ENCODE results near the gene ONECUT3. TPM values are rescaled to one million over a fixed set of nuclear protein-coding genes. Genes with fewer than 3 reads are reported as not detected.

ONECUT3 gene
- total RNA-seq, 1 donor, result not detected

- Histone ChIP-seq H3K4me3 (ENCODE audit: insufficient read depth, low read length) (no peak overlapping the region), H4K20me1 (ENCODE audit: insufficient read depth, low read length) (no peaks in the 10 kb centered on the region), H3K27ac (ENCODE audit: low read depth, low read length) (no peak overlapping the region), H3K9me3 (ENCODE audit: low read depth, low read length) (no peaks in the 10 kb centered on the region), H3K4me1 (ENCODE audit: insufficient read depth, low read length) (no peaks in the 10 kb centered on the region), H3K79me2 (ENCODE audit: insufficient read depth, low read length) (no peaks in the 10 kb centered on the region), H3K36me3 (ENCODE audit: insufficient read depth, low read length) (no peaks in the 10 kb centered on the region), H2AFZ (ENCODE audit: low read length) (no peak overlapping the region), H3K27me3 (ENCODE audit: insufficient read depth, low read length) (peaks cover 82% of the 10 kb centered on the region), H3K4me2 (ENCODE audit: insufficient read depth, low read length) (no peak overlapping the region)
- no peak for TF ChIP-seq CTCF (IDR thresholded peaks at IDR 0.05; ENCODE audit: extremely low read depth, low read depth, low read length)
- DNase-seq (ENCODE audit: insufficient read length, low spot score, missing footprints), result no peak
Measured at GRCh38 chr19:1764729-1765128, 11.4 kb downstream of the ONECUT3 start.

- Histone ChIP-seq H3K9me3 (ENCODE audit: low read depth, low read length) (no peaks in the 10 kb centered on the region), H3K79me2 (ENCODE audit: insufficient read depth, low read length) (no peaks in the 10 kb centered on the region), H3K4me2 (ENCODE audit: insufficient read depth, low read length) (no peak overlapping the region), H2AFZ (ENCODE audit: low read length) (no peak overlapping the region), H4K20me1 (ENCODE audit: insufficient read depth, low read length) (no peaks in the 10 kb centered on the region), H3K4me3 (ENCODE audit: insufficient read depth, low read length) (no peak overlapping the region), H3K27ac (ENCODE audit: low read depth, low read length) (no peak overlapping the region), H3K27me3 (ENCODE audit: insufficient read depth, low read length) (peaks cover 79% of the 10 kb centered on the region), H3K4me1 (ENCODE audit: insufficient read depth, low read length) (no peaks in the 10 kb centered on the region), H3K36me3 (ENCODE audit: insufficient read depth, low read length) (no peaks in the 10 kb centered on the region)
- TF ChIP-seq CTCF (IDR thresholded peaks at IDR 0.05; ENCODE audit: extremely low read depth, low read depth, low read length), result no peak
- no peak for DNase-seq (ENCODE audit: insufficient read length, low spot score, missing footprints)
Measured at GRCh38 chr19:1765232-1765903, 12.1 kb downstream of the ONECUT3 start.

- no peak overlapping the region for H3K4me2 ChIP-seq (ENCODE audit: insufficient read depth, low read length)
- no peak overlapping the region for H3K27ac ChIP-seq (ENCODE audit: low read depth, low read length)
- no peak overlapping the region for H2AFZ ChIP-seq (ENCODE audit: low read length)
- no peaks in the 10 kb centered on the region for H3K36me3 ChIP-seq (ENCODE audit: insufficient read depth, low read length)
- no peaks in the 10 kb centered on the region for H3K9me3 ChIP-seq (ENCODE audit: low read depth, low read length)
- H3K79me2 ChIP-seq (ENCODE audit: insufficient read depth, low read length), result no peaks in the 10 kb centered on the region
- no peak for DNase-seq (ENCODE audit: insufficient read length, low spot score, missing footprints)
- H3K27me3 ChIP-seq (ENCODE audit: insufficient read depth, low read length), result peaks cover 74% of the 10 kb centered on the region
- no peak for TF ChIP-seq CTCF (IDR thresholded peaks at IDR 0.05; ENCODE audit: extremely low read depth, low read depth, low read length)
- H4K20me1 ChIP-seq (ENCODE audit: insufficient read depth, low read length), result no peaks in the 10 kb centered on the region
- H3K4me3 ChIP-seq (ENCODE audit: insufficient read depth, low read length), result no peak overlapping the region
- H3K4me1 ChIP-seq (ENCODE audit: insufficient read depth, low read length), result no peaks in the 10 kb centered on the region
Measured at GRCh38 chr19:1765904-1766799, 12.8 kb downstream of the ONECUT3 start.

GRCh38 chr19:1766800-1767352 lies 13.6 kb downstream of the ONECUT3 start:
- no peaks in the 10 kb centered on the region for H4K20me1 ChIP-seq (ENCODE audit: insufficient read depth, low read length)
- H3K9me3 ChIP-seq (ENCODE audit: low read depth, low read length), result no peaks in the 10 kb centered on the region
- H3K27me3 ChIP-seq (ENCODE audit: insufficient read depth, low read length), result peaks cover 69% of the 10 kb centered on the region
- no peak overlapping the region for H3K4me2 ChIP-seq (ENCODE audit: insufficient read depth, low read length)
- no peaks in the 10 kb centered on the region for H3K36me3 ChIP-seq (ENCODE audit: insufficient read depth, low read length)
- no peak for TF ChIP-seq CTCF (IDR thresholded peaks at IDR 0.05; ENCODE audit: extremely low read depth, low read depth, low read length)
- no peak overlapping the region for H2AFZ ChIP-seq (ENCODE audit: low read length)
- no peak for DNase-seq (ENCODE audit: insufficient read length, low spot score, missing footprints)
- no peaks in the 10 kb centered on the region for H3K4me1 ChIP-seq (ENCODE audit: insufficient read depth, low read length)
- no peak overlapping the region for H3K27ac ChIP-seq (ENCODE audit: low read depth, low read length)
- no peak overlapping the region for H3K4me3 ChIP-seq (ENCODE audit: insufficient read depth, low read length)
- H3K79me2 ChIP-seq (ENCODE audit: insufficient read depth, low read length), result no peaks in the 10 kb centered on the region

All from osteoblast (primary cell).